SH-SY5Y (cell line): ENCODE results near the gene FAM89B.

Source experiments
- GATA2 ChIP-seq: IDR thresholded peaks from 2 replicates; pipeline ENCODE4 v1.6.1; 2011; ENCODE audit warnings: mild to moderate bottlenecking, low read depth, low read length
- GATA3 ChIP-seq: IDR thresholded peaks from 2 replicates; pipeline ENCODE4 v1.6.1; 2011; ENCODE audit warnings: low read depth, mild to moderate bottlenecking, low read length, moderate library complexity

- TF ChIP-seq GATA2: no peak
- TF ChIP-seq GATA3: no peak
Measured at GRCh38 chr11:65598258-65598699, 25.9 kb downstream of the FAM89B start.
